ENCODE results near the gene CUL4A.

- TF ChIP-seq ZNF2 (tag by site-specific recombination; IDR thresholded peaks at IDR 0.05) (no peak), SCRT1 (tag by site-specific recombination; IDR thresholded peaks at IDR 0.05; ENCODE audit: borderline replicate concordance) (no peak)
Observed at GRCh38 chr13:113178070-113178895, 31.1 kb upstream of the CUL4A start.
